ES-I3 (cell line): ENCODE data around the gene TNIP3.

Source experiments
- H3K36me3 ChIP-seq: 2 replicates; pipeline ENCODE4 v1.6.1; 2013; ENCODE audit warnings: mild to moderate bottlenecking, low read length, control low read depth, moderate library complexity; ENCODE audit not compliant: insufficient read depth
- H3K4me1 ChIP-seq: 2 replicates; pipeline ENCODE4 v1.6.1; 2013; ENCODE audit warnings: mild to moderate bottlenecking, control low read depth, low read length; ENCODE audit not compliant: insufficient read depth
- H3K9ac ChIP-seq: 2 replicates; pipeline ENCODE4 v1.6.1; 2013; ENCODE audit warnings: low read depth, mild to moderate bottlenecking, low read length, moderate library complexity
- H3K9me3 ChIP-seq: 2 replicates; pipeline ENCODE4 v1.6.1; 2013; ENCODE audit warnings: mild to moderate bottlenecking, low read length, moderate library complexity; ENCODE audit not compliant: control insufficient read depth, insufficient read depth

The TNIP3 gene

GRCh38 chr4:121139533-121140222 is 24.4 kb downstream of the TNIP3 start:
- no peaks in the 10 kb centered on the region for H3K36me3 ChIP-seq
- H3K9ac ChIP-seq: no peak overlapping the region
- no peaks in the 10 kb centered on the region for H3K9me3 ChIP-seq
- no peaks in the 10 kb centered on the region for H3K4me1 ChIP-seq

DNA sequence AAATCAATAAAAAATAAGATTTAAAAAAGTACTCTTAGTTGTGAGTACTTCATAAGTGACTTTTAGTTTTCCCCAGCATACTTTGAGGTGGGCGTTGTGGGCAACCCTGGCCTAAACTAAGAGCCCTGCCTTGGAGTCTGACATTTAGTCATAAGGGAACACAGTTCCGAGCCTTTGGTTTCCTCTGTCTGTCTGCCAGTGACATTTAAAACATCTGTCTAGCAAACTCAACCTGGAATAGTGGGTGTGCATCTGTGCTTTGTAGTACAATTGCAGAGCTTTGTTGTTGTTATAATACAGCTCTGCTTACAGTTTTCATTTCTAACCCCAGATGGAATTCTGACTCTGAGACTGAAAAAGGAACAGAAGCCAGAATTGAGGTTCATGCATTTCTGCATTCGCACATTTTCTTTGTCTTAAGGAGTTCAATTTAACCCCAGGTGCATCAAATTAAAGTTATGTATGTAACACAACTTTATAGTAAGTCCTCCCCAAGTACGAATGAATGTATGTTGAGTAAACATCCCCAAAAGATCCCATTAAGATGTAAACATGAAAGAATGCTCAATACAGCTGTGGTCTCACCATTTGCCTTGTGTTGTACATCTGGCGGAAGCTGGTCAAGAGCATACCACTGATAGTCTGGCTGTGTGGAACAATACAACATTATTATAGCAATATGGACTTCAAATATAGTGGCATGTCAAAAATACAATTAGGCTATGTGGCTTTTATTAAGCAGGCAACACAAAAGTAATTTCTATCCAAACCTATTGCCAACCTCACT is 25.9 kb downstream of the TNIP3 start:
- Histone ChIP-seq H3K9me3 (no peaks in the 10 kb centered on the region), H3K4me1 (no peaks in the 10 kb centered on the region), H3K36me3 (no peaks in the 10 kb centered on the region), H3K9ac (no peak overlapping the region)

DNA sequence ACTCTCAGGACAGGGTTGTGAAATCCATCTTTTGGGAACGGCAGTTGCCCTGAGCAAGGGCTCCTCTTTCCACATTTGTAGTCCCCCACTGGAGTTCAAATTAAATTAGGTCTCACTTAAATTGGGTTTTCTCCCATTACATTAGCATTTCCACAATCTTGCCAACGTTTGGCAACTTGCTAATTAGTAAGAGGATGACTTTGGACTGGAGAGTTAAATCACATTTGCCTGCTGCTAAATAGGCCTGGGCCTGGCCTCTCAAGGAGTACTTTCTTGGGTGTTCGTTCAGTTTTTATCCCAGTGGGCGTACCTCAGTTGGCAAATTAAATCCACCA is 33.8 kb downstream of the TNIP3 start:
- Histone ChIP-seq H3K9ac (no peak overlapping the region), H3K4me1 (no peaks in the 10 kb centered on the region), H3K36me3 (no peaks in the 10 kb centered on the region), H3K9me3 (no peaks in the 10 kb centered on the region)

- Histone ChIP-seq H3K36me3 (no peaks in the 10 kb centered on the region), H3K9ac (no peak overlapping the region), H3K9me3 (no peaks in the 10 kb centered on the region), H3K4me1 (no peaks in the 10 kb centered on the region)
Observed at GRCh38 chr4:121129606-121130325, 34.4 kb downstream of the TNIP3 start.

GRCh38 chr4:121127100-121127499 is 37.0 kb downstream of the TNIP3 start:
- H3K9me3 ChIP-seq: no peaks in the 10 kb centered on the region
- no peak overlapping the region for H3K9ac ChIP-seq
- H3K4me1 ChIP-seq: no peaks in the 10 kb centered on the region
- no peaks in the 10 kb centered on the region for H3K36me3 ChIP-seq

DNA sequence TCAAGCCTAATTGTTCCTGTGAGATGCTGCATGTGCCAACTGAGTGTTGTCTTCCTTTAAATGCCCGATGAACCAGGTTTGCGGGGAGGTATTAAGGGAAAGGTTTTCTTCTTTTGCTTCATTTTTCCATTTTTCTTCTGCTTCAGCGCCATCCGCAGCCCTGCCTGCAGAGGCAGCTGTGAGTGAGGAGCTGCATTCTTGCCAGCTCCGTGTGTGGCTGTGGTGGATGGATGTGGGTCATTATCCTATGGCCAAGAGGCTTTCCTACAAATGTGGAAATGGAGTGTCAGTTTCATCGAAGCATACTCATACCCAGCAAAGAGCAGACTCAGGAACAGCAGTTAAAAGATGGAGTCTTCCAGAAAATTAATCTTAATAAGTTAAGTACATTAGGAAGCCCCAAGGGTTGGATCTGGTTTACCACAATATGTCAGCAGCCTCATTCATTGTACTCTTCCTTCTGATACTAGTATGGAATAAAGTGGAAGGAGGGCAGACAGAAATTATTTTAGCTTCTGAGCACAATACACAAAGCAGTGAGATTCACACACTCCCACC is 37.6 kb downstream of the TNIP3 start:
- H3K4me1 ChIP-seq: no peaks in the 10 kb centered on the region
- H3K9me3 ChIP-seq: no peaks in the 10 kb centered on the region
- H3K36me3 ChIP-seq: no peaks in the 10 kb centered on the region
- H3K9ac ChIP-seq: no peak overlapping the region

GRCh38 chr4:121125498-121125885 is 38.6 kb downstream of the TNIP3 start:
- H3K9me3 ChIP-seq: no peaks in the 10 kb centered on the region
- H3K36me3 ChIP-seq: no peaks in the 10 kb centered on the region
- no peaks in the 10 kb centered on the region for H3K4me1 ChIP-seq
- H3K9ac ChIP-seq: no peak overlapping the region

DNA sequence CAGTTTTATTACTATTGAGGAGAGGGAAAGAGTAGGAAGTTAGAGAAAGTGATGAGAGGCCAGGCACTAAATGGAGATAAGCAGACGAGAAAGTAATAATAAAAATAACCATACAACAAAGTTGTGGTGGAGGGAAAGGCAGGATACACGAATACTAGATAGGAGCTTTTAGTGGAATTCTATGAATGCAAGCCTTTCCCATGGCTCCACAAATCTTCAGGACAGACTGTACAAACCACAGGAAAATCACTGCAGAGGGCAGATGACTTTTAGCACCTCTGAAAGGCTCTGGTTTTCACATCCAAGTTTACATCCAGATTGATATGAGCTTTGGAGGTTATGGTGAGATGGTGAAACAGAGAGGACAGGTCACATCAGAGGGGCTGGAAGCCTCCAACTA is 41.5 kb downstream of the TNIP3 start:
- no peaks in the 10 kb centered on the region for H3K36me3 ChIP-seq
- no peak overlapping the region for H3K9ac ChIP-seq
- no peaks in the 10 kb centered on the region for H3K4me1 ChIP-seq
- H3K9me3 ChIP-seq: no peaks in the 10 kb centered on the region

DNA sequence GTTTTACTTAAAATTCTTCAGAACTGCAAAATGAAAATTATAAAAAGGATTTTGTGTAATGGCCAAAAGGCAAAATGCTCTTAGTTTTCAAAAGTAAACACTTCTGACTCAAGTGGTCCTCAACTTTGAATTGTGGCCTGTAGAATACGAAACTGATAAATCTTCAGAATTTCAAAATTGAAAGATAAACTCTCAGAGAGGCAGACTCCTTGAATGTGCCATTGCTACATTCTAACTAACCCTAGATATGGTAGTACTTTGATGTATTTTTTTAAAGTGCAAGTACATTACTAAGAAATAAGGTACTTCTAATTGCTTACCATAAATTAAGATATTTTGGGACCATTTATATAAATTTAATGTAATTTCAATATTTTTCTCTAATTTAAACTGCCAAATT is 44.4 kb downstream of the TNIP3 start:
- H3K36me3 ChIP-seq: no peaks in the 10 kb centered on the region
- no peaks in the 10 kb centered on the region for H3K9me3 ChIP-seq

DNA sequence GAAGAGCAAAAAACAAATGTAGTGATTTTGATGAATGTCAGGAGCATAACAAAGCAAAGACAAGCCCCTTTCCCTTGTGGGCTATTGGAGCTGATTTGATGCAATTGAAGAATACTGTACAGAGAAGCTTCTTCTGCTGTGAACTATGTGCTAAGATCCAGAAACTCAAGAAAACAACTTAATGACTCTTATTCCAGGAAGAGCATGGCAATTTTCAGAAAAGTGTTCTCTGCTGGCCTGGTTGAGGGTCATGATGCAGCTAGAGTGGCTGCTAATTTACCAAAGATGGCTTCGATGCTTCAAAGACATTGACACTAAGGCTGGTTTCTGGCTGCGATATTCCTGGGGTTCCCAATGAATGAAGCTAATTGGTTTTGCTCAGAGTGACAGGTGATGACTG is 45.8 kb downstream of the TNIP3 start:
- H3K9me3 ChIP-seq: no peaks in the 10 kb centered on the region
- no peaks in the 10 kb centered on the region for H3K4me1 ChIP-seq
- no peak overlapping the region for H3K9ac ChIP-seq
- H3K36me3 ChIP-seq: no peaks in the 10 kb centered on the region

More for the DNA sequence above, 44.4 kb downstream of the TNIP3 start:
- no peak overlapping the region for H3K9ac ChIP-seq
- no peaks in the 10 kb centered on the region for H3K4me1 ChIP-seq

- Histone ChIP-seq H3K4me1 (no peaks in the 10 kb centered on the region), H3K9me3 (peaks cover 2% of the 10 kb centered on the region; the same call in 1 of the 2 replicates), H3K36me3 (no peaks in the 10 kb centered on the region), H3K9ac (no peak overlapping the region)
Observed at GRCh38 chr4:121114756-121115155, 49.4 kb downstream of the TNIP3 start.

- Histone ChIP-seq H3K9ac (no peak overlapping the region), H3K9me3 (peaks cover 2% of the 10 kb centered on the region; the same call in 1 of the 2 replicates), H3K36me3 (no peaks in the 10 kb centered on the region), H3K4me1 (no peaks in the 10 kb centered on the region)
Observed at GRCh38 chr4:121112530-121112929, 51.6 kb downstream of the TNIP3 start.

- H3K36me3 ChIP-seq: no peaks in the 10 kb centered on the region
- no peak overlapping the region for H3K9ac ChIP-seq
- no peaks in the 10 kb centered on the region for H3K4me1 ChIP-seq
- peaks cover 2% of the 10 kb centered on the region; the same call in 1 of the 2 replicates for H3K9me3 ChIP-seq
Observed at GRCh38 chr4:121108557-121108956, 55.6 kb downstream of the TNIP3 start.

DNA sequence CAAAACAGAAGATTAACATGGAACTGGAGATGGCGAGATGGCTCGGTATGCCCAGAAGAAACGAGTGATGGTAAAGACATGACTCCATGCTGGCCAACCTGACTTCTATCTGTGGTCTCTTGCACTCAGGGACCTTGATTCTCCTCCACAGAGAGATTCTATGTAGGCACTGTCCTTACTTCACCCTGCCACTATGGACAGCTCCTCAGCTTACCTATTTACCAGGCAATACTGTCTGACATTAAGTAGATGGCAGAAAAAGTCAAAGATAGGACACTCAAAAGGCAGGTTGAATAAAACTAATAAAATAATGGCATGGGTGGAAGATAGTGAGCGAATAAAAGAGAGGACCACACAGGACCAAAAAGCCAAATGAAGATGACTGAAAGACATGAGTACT is 56.6 kb downstream of the TNIP3 start:
- Histone ChIP-seq H3K36me3 (no peaks in the 10 kb centered on the region), H3K9ac (no peak overlapping the region), H3K9me3 (peaks cover 2% of the 10 kb centered on the region; the same call in 1 of the 2 replicates), H3K4me1 (no peaks in the 10 kb centered on the region)
